ENCODE measurements around the gene GNAQ. TPM values are rescaled to one million over a fixed set of nuclear protein-coding genes. Genes with fewer than 3 reads are reported as not detected.

Gene GNAQ
- total RNA-seq, 3 donors from 2014 or later (not counting 1 experiment from before 2014, with no cell fraction given): 17.8 to 51.6 (median 24.5) TPM

DNA sequence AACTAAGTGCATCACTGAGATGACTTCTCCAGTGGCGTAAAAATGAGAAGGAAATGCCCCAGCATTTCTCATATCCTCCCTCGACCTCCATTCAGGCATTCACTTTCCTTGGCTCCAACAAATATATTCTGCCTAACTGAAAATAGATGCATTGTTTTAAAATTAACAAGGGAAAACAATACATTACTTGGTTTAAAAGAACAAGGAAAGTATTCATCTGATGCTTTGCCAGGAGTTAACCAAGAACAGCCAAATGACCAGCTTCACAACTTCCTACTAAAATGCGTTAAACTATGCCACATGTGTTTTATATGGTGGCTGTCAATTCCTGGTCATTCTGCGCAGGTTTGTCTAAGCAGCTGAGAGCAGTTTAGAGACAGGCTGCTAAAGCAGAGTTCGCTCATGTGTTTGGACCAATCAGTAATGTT is 121.4 kb downstream of the GNAQ start:
- H3K4me1 Mint-ChIP-seq: peaks cover 24 to 36% of the 10 kb centered on the region in 2 donors
- TF ChIP-seq, protein P1, sequence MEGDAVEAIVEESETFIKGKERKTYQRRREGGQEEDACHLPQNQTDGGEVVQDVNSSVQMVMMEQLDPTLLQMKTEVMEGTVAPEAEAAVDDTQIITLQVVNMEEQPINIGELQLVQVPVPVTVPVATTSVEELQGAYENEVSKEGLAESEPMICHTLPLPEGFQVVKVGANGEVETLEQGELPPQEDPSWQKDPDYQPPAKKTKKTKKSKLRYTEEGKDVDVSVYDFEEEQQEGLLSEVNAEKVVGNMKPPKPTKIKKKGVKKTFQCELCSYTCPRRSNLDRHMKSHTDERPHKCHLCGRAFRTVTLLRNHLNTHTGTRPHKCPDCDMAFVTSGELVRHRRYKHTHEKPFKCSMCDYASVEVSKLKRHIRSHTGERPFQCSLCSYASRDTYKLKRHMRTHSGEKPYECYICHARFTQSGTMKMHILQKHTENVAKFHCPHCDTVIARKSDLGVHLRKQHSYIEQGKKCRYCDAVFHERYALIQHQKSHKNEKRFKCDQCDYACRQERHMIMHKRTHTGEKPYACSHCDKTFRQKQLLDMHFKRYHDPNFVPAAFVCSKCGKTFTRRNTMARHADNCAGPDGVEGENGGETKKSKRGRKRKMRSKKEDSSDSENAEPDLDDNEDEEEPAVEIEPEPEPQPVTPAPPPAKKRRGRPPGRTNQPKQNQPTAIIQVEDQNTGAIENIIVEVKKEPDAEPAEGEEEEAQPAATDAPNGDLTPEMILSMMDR (IDR thresholded peaks at IDR 0.05): no peak

DNA sequence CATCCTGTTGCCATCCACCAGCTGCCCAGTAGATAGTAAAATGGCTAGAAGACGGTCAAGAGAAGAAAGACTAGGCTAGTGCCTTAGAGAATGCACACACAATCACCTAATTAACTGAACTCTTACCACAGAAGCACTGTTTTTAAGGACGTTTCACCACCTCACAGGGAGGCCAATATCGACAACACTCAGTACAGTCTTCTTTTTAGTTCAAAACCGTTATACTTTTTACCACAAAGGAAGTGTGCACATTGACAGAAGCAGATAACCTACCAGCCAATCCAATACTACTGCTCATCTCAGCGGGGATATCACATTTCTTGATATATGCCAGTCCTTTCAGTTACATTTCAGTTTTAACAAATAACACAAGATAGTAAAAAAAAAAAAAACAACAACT is 122.3 kb downstream of the GNAQ start:
- H3K36me3 ChIP-seq (ENCODE audit: control insufficient read depth, insufficient read depth, low read length): no peaks in the 10 kb centered on the region
- Mint-ChIP-seq H3K9me3 (no peaks in the 10 kb centered on the region), H3K27ac (peak overlapping the region; percentile 68 to 78), H3K27me3 (ENCODE audit: low read depth in 2 of 2) (no peaks in the 10 kb centered on the region), H3K4me1 (peaks cover 24 to 36% of the 10 kb centered on the region in 2 donors), H3K4me3 (peak overlapping the region; percentile 52), H3K36me3 (no peaks in the 10 kb centered on the region)
- WGBS (ENCODE audit: insufficient coverage): 1% methylated on average over 5 of the region's 5 CpGs
- intact Hi-C loops (cut with micrococcal nuclease): no loop called here
- DNase-seq (peak in 1 of 2 donors; percentile 59), ATAC-seq (peak; percentile 72 to 94 (median 78))
- peaks cover 3% of the 10 kb centered on the region for H3K4me1 ChIP-seq (ENCODE audit: control insufficient read depth, insufficient read depth, low read length)
- TF ChIP-seq, protein P1 (IDR thresholded peaks at IDR 0.05): no peak
- no peak overlapping the region for H3K4me3 ChIP-seq (ENCODE audit: low read length)
- no peaks in the 10 kb centered on the region for H3K9me3 ChIP-seq (ENCODE audit: control insufficient read depth, insufficient read depth, low read length)
- H3K27ac ChIP-seq (ENCODE audit: low read length): peak overlapping the region; percentile 11
- H3K27me3 ChIP-seq (ENCODE audit: control insufficient read depth, insufficient read depth, low read length): no peaks in the 10 kb centered on the region

More for the DNA sequence above, 121.4 kb downstream of the GNAQ start:
- WGBS (ENCODE audit: insufficient coverage): 73% methylated on average over 4 of the region's 5 CpGs
- intact Hi-C loops (cut with micrococcal nuclease): no loop called here
- Mint-ChIP-seq H3K36me3 (no peaks in the 10 kb centered on the region), H3K9me3 (no peaks in the 10 kb centered on the region), H3K4me3 (peak overlapping the region; percentile 22), H3K27ac (peak overlapping the region in 1 of 2 donors; percentile 45), H3K27me3 (ENCODE audit: low read depth in 2 of 2) (no peaks in the 10 kb centered on the region)
- no peaks in the 10 kb centered on the region for H3K27me3 ChIP-seq (ENCODE audit: control insufficient read depth, insufficient read depth, low read length)
- H3K4me1 ChIP-seq (ENCODE audit: control insufficient read depth, insufficient read depth, low read length): peaks cover 3% of the 10 kb centered on the region
- H3K27ac ChIP-seq (ENCODE audit: low read length): no peak overlapping the region
- no peak for DNase-seq
- no peak overlapping the region for H3K4me3 ChIP-seq (ENCODE audit: low read length)
- ATAC-seq: no peak
- no peaks in the 10 kb centered on the region for H3K36me3 ChIP-seq (ENCODE audit: control insufficient read depth, insufficient read depth, low read length)
- H3K9me3 ChIP-seq (ENCODE audit: control insufficient read depth, insufficient read depth, low read length): no peaks in the 10 kb centered on the region

DNA sequence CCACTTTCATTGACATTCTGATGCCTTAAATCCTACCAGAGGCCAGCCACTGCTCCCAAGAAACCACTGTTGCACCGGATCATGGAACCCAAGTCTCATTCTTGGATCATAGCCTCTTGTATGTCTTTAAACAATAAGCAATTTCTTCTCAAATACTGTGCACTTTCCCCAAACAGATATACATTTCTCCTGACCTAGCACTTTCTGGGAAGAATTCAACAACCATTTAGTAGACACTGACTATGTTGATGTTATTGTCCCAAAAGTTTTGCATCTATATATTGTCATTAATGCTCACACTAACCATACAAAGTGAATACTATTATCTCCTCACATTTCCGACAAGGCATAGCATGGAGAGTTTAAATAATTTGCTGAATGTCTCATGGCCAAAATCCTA is 123.3 kb downstream of the GNAQ start:
- Mint-ChIP-seq H3K27ac (peak overlapping the region; percentile 68 to 78), H3K4me1 (peaks cover 24 to 36% of the 10 kb centered on the region in 2 donors), H3K4me3 (no peak overlapping the region), H3K9me3 (no peaks in the 10 kb centered on the region), H3K36me3 (no peaks in the 10 kb centered on the region), H3K27me3 (ENCODE audit: low read depth in 2 of 2) (no peaks in the 10 kb centered on the region)
- Histone ChIP-seq H3K4me1 (ENCODE audit: control insufficient read depth, insufficient read depth, low read length) (peaks cover 3% of the 10 kb centered on the region), H3K4me3 (ENCODE audit: low read length) (no peak overlapping the region), H3K27me3 (ENCODE audit: control insufficient read depth, insufficient read depth, low read length) (no peaks in the 10 kb centered on the region), H3K36me3 (ENCODE audit: control insufficient read depth, insufficient read depth, low read length) (no peaks in the 10 kb centered on the region), H3K27ac (ENCODE audit: low read length) (no peak overlapping the region), H3K9me3 (ENCODE audit: control insufficient read depth, insufficient read depth, low read length) (no peaks in the 10 kb centered on the region)
- 85% methylated on average over 2 of the region's 2 CpGs for WGBS (ENCODE audit: insufficient coverage)
- ATAC-seq: no peak
- TF ChIP-seq, protein P1 (IDR thresholded peaks at IDR 0.05): no peak
- no peak for DNase-seq
- intact Hi-C loops (cut with micrococcal nuclease): no loop called here

DNA sequence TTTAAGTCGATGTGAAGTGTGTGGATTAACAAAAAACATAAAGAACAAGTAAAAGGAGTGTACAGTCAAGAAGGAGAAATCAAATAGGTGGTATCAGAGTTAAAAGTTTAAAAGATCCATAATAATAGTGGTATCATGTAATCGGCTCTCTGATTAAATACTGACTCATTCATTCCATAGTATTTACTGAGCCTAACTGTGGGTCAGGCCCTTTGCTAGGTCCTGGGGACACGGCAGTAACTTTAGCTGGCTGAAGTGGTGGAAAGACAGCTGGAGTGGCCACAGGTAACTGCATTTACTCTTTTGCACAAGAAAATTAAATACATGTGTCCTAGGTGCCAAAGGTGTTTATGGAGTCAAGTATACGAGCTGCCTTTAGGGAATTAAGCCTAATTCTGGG is 124.0 kb downstream of the GNAQ start:
- Mint-ChIP-seq H3K9me3 (no peaks in the 10 kb centered on the region), H3K36me3 (no peaks in the 10 kb centered on the region), H3K4me1 (peaks cover 24 to 36% of the 10 kb centered on the region in 2 donors), H3K27me3 (ENCODE audit: low read depth in 2 of 2) (no peaks in the 10 kb centered on the region), H3K27ac (no peak overlapping the region), H3K4me3 (no peak overlapping the region)
- H3K4me3 ChIP-seq (ENCODE audit: low read length): no peak overlapping the region
- TF ChIP-seq, protein P1 (IDR thresholded peaks at IDR 0.05): no peak
- no peaks in the 10 kb centered on the region for H3K27me3 ChIP-seq (ENCODE audit: control insufficient read depth, insufficient read depth, low read length)
- H3K36me3 ChIP-seq (ENCODE audit: control insufficient read depth, insufficient read depth, low read length): no peaks in the 10 kb centered on the region
- DNase-seq (no peak), ATAC-seq (no peak)
- WGBS (ENCODE audit: insufficient coverage): 57% methylated on average over 4 of the region's 4 CpGs
- H3K27ac ChIP-seq (ENCODE audit: low read length): no peak overlapping the region
- intact Hi-C loops (cut with micrococcal nuclease): no loop called here
- no peaks in the 10 kb centered on the region for H3K9me3 ChIP-seq (ENCODE audit: control insufficient read depth, insufficient read depth, low read length)
- peaks cover 3% of the 10 kb centered on the region for H3K4me1 ChIP-seq (ENCODE audit: control insufficient read depth, insufficient read depth, low read length)

Data from natural killer cell (primary cell).